SHP77 (cell line): ENCODE results near the gene EDN2.

Experiments
- DNase-seq, 2 experiments: peaks; one replicate each; lab custom pipeline; 2025; lab: John Stamatoyannopoulos, UW

Gene EDN2

DNA sequence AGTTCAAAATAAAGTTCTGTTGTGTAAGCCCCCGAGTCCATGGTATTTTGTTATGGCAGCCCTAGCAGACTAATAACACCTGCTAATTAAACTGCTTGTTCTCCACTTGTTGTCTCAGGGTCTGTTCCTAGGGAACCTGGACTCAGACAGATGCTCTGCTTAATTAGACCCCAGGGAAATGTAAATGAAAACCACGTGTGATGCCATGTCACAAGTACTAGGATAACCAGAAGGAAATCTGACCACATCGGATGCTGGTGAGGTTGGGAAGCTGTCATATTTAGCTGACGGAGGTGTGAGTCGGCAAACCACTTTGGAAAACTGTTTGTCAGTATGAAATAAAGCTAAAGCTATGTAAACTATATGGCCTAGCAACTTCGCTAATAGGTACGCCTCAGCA, 19.6 kb downstream of the EDN2 start:
- DNase-seq, result no peak

DNA sequence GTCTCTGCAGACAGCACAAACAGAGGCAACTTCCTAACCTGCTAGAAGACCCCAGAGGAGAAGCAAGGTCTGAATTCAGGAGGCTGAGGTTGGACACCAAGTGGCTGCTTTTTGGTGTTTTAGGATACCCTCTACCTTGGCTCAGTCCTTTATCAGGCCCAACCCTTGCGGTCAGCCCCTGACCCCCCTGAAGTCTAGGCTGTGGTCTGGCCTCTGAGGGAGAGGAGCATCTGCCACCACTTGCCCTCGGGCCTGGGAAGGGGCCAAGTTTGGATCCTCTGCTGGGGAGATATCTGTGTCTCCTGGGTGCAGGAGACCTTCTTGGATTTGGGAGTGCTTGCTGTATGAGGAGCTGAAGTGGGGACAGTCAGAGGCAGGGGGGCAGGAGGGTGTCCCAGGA, 21.0 kb downstream of the EDN2 start:
- DNase-seq, result no peak

DNA sequence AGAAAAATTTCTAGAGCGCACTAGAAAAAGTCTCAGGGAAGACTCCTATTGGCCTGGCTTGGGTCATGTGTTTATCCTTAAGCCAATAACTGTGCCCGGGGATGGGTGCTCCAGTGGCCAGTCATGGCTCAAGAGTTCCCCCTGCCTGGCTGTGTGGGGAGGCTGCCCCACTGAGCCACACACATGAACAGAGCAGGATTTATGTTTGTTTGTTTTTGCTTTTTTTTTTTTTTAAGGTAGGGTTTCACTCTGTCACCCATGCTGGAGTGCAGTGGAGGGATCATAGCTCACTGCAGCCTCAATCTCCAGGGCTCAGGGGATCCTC, 21.8 kb downstream of the EDN2 start:
- no peak for DNase-seq

DNA sequence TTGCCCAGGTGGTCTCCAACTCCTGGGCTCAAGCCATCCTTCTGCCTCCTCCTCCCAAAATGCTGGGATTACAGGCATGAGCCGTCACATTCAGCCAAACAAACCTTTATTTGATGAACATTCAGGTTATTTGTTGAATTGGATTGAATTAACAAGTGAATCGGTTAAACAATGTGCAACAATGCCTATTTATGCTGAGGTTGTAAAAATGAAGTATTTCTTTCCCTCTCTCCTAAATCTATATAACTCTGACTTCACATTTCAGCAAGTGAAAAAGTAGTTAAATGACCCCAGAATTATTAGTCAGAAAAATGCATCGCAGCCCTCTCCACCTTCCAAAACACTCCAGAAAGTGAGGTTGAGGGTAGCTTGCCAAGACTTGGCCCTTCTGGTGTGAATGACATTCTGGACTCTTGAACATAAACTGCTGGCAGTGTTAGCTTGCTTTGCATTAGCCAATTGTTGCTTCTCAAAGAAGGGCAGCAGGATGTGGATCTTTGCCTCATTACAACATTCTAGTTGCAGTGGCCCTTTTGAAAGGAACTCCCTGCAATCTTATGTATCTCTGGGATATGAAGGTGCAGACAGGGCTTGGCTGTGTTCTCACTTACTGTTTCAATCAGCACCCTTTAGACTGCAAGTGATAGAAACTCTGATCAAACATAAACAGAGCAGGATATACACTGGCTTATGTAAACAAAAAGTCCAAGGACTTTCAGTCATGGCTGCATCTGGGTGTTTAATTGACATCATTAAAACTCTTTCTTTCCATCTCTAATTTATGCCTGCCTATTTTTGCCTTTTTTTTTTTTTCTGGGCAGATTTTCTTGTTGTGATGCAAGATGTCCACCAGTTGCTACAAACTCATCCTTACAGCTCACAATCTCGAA, 22.4 kb downstream of the EDN2 start:
- DNase-seq, result no peak

DNA sequence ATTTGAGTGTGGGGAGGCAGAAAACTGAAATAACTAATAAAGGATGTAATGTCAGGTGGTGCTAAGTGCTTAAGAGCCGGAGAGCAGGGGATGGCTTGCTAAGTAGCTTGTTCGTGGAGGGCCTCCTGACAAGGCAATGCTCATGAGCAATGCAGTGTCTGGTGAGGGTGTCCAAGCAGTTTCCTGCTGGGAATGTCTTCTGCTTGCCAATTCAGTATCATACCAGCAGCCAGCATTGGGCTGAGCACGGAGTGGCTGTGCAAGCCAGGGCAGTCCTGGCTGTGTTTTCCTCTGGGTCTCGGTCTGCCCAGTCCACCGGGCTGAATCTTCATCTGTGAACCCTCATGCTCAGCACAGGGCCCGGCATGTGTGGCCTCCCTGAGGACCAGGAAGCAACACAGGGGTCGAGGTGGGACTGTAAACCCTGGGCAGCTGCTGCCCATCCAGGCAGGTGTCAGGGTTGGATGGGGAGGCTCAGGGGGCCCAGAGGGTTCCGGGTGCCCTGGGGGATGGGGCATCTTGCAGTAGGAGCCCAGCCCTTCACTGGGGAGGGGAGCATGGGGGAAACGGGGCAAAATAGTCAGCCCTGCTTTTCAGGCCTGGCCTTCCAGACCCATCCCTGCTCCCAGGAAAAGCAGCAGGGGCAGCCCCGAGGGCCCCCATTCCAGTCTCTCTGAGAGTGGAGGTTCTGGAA, 27.5 kb downstream of the EDN2 start:
- no peak for DNase-seq

DNA sequence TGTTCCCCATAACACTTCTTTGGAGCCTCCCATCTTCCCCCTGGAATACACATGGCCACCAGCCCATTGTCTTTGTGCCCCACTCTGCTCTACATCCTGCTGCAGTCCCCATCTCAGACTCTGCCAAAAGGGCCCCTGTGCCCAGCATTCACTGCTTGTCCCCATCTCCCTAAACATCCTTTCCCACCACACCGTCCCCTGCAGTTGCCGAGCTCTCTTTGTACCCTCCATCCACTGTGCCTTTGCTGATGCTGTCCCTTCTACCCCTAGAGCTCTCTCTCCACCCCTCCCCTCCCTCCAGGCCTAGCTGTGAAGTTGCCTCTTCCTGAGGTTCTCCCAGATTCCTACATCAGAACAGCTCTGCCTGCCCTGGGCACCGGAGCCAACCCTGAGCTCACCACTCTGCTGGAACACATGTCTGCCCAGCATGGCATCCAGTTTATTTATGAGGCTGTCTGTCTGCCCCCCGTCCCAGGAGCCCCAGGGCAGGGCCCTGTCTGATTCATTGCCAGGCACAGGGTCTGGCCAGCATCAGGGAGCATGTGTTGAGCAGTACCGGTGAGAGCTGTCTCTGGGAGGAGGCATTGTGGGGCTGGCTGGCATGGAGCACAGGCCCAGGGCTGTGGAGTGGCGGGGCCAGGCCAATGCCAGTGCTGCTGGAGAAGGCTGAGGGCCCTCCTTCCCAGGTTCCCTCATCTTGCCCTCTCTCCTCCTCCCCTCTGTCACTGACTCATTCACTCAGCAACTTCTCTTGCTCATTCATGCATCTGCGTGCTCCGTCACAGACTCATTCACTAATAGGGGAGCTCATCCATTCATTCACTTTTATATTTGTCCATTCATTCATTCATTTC, 28.8 kb downstream of the EDN2 start:
- DNase-seq, result no peak

DNA sequence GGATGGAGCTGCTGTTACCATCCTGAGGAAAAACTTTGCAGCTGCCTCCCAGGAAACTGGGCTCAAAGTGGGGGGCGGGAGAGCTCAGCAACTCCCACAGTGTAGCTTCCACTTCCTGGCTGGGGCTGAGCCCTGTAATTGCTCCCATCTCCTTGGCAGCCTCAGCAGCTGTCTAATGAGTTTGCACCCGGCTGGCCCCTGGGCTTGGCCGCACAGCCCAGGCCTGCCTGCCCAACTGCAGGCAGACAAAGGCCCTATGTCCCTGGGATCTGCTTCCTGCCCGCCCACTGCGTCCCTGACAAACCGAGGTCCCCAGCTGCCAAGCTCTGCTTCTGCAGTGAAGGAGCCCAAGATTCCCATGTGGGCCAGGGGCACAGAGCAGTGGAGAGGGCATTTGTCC, 30.1 kb downstream of the EDN2 start:
- DNase-seq, result no peak

DNA sequence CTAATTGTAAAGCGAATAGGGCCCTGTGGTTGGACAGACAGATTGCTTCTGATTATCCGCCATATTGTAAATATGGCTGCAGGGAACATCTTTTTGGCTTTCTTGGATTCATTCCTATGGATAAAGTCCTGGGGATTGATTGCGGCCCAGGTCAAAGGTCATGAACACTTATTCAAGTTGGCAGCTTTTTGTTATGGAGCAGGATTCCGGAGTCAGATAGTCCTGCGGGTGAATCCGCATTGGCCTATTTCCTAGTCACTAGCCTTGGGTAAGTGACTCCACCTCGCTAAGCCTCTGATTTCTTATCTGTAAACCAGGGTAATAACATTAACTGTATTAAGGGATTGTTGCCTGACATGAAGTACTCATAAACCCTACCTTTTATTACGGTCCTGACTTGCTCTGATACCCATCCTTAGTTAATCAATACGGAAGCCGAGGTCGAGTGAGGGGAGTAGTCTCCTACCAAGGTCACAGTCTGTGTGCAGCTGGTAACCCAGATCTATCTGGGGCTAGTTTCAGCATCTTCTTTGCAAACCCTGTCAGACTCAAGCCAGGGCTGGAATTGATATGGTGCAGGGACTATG, 31.7 kb downstream of the EDN2 start:
- DNase-seq, result no peak

DNA sequence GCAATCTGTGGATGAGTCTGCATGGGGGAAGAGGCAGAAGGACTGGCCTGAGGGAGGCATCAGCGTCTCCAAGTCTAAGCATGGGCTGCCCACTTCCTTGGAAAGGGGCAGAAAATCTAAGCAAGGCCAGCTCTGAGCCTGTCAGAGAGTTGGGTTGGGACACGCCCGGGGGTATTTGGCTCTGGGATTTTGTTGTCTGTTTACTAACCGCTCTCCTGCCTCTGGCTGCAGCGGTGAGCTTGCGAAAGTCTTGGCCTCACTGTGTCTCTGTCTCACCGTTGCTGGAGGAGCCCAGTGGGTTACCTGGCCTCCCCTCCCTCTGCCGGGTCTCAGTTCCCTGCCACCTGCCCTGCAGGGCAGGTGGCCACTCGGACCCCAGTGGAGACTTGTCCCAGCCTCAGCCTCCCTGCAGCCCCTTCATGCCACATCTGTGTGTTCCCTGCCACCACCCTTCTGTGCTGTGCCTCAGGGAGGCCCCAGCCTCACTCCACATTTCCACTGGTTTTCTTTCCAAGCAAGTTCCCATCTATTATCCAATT, 33.7 kb downstream of the EDN2 start:
- no peak for DNase-seq

DNA sequence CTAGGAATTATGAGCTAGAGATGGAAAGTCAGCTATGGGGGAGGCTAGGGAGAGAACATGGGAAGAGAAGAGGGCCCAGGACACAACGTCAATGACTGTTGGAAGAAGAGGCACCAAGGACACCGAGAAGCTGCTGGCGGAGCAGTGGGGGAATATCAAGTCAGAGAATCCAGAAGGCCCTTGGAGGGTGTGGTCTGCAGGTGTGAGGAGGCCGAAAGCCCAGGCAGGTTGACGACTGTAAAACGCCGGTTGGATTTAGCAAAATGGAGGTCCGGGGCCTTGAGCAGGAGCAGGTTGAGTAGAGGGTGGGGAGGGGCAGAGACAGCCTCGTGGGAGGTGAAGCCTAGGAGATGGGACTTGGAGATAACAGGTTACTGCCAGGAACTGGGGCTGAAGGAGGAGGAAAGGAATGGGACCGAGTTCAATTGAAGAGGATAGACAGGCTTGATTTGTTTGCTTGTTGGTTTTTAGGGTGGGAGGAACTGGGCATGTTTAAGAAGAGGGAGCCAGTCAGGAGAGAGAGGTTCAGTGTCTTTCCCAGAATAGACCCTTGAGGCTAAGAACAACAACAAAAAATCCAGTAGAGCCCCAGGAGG, 35.1 kb downstream of the EDN2 start:
- no peak for DNase-seq

DNA sequence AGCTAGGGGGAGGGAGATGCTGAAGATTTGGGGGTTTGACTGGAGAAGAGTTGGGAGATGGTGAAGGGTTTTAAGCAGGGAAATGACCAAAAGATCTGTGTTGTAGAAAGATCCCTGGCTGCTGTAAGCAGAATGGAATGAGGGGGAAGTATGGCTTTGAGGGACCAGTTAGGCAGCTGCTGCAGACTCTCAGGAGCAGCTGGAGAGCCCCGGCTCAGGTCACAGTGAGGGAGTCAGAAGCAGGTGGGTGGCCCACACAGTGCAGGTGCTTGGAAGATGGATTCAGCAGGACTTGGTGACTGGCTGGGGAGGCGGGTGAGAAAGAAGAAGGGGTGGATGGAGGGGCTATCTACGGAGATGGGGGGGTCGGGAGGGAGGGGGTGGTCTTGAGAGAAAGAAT, 35.7 kb downstream of the EDN2 start:
- DNase-seq, result peak in 1 of 2 experiments; percentile 56

DNA sequence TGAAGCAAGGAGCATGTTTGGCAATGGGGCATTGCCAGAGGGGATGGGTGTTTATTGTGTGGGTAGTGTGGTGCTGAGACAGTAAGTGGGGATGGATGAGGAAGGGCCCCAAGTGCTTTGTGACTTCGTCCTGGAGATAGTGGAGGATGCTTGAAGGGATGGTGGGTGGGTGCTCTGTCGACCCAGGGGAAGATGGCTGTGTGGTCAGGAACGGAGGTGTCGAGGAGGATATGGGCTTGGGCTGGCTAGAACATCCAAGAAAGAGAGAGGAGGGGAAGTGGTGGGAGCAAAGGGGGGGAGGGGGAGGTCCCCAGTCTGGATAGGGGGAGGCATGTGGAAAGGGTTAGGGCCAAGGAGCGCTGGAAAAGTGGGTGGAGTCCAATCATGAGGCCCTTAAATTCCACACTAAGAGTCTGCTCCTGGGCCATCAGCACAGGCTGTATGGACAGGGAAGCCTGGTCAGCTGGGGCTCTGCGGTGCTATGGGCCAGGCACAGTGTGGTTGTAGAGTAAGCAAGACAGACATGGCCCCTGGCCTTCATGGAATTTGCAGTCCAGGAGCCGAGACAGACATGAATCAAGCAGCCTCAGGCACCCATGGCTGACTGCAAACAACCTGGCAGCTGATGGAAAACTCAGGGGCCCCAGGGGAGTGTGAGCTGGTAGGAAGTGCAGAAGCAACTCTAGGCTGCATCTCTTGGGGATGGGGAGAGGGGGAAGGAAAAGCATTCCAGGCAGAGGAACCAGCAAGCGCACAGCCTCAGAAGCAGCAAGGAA, 36.3 kb downstream of the EDN2 start:
- no peak for DNase-seq

DNA sequence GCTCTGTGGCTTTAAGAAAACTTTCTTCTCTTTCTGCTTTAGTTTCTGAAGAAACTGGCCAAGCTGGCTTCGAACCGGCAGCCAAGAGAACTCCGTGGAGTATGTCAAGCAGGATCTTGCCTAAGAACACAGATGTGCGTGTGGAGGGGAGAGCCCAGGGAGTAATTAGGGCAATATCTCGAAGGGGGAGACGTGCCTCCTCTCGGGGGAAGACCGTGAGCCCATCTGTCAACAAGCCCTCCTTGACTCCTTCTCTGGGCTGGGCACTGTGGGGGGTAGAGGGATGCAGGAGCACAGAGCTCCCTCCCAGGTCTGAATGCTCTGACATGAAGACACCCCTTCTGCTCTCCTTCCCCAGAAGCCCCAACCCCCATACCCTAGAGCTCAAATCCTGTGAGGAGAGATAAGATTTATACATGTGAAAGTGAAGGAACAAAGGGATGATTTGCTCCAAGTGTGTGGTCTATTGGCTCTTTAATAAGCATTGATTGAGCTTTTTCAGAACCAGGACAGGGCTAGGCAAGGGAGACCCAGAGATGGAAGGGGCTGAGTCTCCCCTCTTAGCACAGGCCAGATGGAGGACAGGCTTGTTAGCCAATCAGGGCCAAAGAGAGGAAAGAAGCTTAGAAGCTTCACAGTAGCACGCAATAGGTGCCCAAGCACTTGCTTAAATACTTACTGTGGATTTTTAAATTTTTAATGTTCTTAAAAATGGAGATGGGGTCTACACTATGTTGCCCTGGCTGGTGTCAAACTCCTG, 37.5 kb downstream of the EDN2 start:
- no peak for DNase-seq

DNA sequence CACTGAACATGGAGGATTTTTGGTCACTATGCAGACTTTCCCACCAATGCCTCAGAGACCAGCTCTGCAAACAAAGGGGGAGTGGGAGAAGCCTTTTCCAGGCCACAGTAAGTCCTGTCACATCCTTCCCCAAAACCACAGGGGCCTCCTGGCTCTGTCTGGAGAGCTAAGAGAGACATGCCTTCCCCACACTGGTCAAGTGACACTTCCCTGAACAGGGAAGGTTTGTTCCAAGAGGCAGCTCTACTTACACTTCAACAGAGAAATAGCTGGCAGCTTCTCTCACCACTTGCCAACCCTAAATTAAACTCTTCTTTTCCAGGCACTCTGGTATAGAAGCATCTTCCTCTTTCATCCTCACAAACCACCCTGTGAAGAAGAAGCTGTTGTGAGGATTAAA, 39.7 kb downstream of the EDN2 start:
- DNase-seq, result no peak

DNA sequence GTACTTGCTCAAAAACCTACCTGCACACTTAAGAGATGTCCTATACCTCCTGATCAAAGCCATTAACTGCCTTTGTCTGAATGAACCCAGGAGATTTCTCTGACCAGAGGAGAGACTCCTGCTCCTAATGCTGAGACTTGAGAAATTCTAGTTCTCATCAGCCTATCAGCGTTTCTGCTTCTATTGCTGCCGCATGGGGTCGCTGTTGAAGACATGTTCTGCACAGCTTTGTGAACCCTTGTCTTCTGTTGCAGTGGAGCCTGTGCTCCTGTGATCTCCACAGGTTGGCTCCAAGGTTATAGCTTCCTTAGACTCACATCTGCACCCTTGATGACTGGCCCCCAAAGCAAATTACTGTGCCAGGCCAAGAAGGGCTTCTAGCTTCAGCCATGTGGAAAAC, 40.2 kb downstream of the EDN2 start:
- no peak for DNase-seq

DNA sequence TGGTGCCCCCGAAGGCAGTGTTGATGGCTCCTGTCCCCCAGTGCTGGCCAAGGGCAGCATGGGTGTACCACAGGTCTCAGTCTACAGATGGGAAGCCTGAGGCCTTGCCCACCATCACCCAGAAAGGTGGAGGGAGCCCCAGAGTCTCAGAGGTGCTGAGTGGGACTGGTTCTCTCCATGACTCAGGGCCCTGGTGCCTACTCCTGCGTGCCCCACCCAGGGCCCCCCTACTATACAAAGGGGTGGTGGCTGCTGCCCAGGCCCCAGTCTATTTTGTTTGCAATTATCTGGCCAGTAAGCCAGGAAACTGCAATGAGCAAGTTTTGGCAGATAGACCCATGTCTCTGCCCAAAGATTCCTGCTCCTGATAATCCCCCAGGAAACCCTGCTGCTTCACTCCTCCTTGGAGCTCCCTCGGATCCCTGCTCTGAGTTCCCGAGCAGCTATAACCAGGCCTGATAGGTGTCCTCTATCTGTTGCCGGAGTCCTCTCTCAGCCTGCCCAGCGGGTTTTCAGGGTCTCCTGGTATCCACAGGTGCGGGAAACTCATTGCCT, 41.7 kb downstream of the EDN2 start:
- no peak for DNase-seq

DNA sequence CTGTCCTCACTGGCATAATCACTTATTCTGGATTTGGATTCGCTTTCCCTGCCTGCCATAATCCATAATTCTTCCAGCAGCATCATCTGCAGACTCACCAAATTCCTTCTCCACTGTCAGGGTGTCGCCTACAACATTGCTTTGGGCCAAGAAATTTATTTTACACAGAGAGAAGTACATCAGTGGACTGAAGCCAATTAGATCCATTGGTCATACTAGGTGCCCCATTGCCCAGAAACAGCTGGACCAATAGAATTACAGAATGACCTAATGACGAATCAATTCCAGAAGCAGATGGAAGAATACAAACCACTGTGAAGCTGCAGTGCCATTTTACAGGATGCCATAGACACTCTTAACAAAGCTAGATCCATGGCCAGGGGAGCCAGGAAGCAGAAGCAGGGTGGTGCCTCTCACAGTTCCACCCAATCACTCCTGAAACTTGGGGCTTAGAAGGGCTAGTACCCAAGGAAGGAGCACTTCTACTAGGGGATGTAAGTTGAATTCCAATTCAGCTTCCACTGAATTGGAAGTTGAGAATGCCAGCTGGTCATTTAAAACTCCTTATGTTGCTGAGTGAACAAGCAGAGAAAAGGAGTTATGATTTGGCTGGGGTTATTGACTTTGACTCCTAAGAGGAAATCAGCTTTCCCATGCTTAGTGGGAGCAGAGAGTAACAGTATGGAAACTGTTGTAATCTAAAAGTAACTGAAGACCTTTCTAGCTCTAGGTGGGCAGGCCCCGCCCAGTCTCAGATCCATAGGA, 44.0 kb downstream of the EDN2 start:
- DNase-seq, result no peak

DNA sequence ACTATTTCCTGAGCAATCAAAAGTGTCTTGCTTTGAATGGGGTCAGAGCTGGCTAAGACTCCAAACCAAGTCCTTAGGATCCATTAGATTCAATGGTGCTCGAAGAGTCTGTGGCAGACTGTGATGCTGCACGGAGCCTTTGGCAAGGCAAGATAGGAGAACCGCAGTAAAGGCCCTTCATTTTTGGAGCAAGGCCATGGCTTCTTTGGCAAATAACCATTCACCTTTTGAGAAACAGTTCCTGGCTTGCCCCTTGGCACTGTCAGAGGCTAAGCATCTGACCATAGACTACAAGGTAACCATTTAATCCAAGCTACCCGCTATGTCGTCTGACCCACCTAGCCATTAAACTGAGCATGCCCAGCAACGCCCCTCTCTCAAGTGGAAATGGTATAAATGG, 45.2 kb downstream of the EDN2 start:
- no peak for DNase-seq

DNA sequence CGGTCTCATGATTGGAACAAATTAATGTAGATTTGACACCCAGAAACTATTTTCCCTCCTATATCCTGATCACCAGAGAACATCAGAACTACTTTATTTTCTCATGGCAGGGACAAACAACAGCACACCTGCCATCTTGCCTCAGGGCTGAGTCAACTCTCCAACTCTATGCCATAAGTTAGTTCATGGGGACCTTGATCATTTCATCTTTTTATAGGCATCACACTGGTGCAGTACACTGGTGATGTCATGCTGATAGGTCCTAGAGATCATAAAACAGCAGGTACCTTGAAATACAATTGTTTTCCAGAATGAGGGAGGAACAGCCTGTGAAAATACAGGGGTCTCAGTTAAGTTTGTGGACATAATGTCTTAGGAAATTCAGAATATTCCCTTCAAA, 45.8 kb downstream of the EDN2 start:
- no peak for DNase-seq
